GM19324 (cell line): ENCODE measurements around the gene SLC6A1.
"Not testable (repeated sequence)": the region's sequence is repeated elsewhere in the genome, so short reads cannot be mapped to it uniquely, and the experiment has no call there.

Experiments
- ATAC-seq: cut with Tn5 transposase; IDR thresholded peaks from one replicate; pipeline ENCODE4 v1.9.1; 2021; ENCODE audit warnings: mild to moderate bottlenecking, moderate library complexity; ENCODE audit not compliant: unreplicated experiment, low FRiP score

Gene SLC6A1

GRCh38 chr3:11055496-11055895 is 62.9 kb downstream of the SLC6A1 start:
- no peak for ATAC-seq

GRCh38 chr3:11056531-11057050 is 64.0 kb downstream of the SLC6A1 start:
- ATAC-seq = no peak

GRCh38 chr3:11057655-11058054 is 65.1 kb downstream of the SLC6A1 start:
- ATAC-seq = no peak

GRCh38 chr3:11059090-11059798 is 66.7 kb downstream of the SLC6A1 start:
- no peak for ATAC-seq

DNA sequence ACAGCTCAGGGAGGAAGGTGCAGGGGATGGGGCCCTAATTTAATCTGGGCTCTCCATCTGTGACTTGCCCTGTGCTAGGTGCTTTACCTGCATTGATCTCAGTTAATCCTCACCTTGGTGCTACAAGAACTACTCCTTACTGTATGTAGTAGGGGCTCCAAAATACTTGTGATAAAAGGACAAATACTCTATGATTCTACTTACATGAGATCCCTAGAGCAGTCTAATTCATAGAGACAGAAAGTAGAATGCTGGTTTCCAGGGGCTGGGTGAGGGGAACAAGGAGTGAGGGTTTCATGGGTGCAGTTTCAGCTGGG is 67.2 kb downstream of the SLC6A1 start:
- ATAC-seq = no peak

DNA sequence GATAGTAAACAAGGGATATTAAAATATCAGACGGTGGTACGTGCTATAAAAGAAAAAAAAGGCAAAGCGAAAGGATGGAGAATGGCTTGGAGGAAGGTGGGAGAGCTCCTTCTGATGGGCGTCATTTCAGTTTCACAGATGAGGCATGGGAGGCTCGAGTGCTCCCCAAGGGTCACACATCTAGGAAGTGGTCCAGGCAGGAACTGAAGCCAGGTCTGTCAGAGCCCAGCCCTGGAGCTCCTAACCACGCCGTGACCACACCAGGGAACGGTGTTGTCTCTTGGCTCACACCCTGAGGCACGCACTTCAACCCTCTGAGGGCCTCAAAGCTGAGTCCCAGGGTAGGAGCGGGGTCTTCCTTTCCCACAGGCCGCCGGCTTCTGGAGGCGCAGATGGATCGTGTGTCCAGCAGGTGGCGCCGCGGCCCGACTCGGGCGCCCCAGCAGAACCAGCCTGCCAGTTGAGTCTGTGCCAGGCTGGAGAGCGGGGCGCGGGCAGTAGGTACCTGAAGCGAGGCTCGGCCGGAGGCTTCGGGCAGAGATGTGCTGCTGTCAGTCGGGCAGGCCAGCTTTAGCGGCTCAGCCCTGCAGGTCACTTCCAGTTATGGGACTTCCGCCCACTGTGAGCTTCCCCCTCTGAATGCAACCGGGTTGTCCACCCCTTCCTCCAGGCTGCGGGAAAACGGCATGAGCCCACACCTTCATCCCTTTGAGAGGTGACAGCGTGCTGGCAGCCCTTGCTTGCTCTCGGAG is 68.1 kb downstream of the SLC6A1 start:
- ATAC-seq = no peak

DNA sequence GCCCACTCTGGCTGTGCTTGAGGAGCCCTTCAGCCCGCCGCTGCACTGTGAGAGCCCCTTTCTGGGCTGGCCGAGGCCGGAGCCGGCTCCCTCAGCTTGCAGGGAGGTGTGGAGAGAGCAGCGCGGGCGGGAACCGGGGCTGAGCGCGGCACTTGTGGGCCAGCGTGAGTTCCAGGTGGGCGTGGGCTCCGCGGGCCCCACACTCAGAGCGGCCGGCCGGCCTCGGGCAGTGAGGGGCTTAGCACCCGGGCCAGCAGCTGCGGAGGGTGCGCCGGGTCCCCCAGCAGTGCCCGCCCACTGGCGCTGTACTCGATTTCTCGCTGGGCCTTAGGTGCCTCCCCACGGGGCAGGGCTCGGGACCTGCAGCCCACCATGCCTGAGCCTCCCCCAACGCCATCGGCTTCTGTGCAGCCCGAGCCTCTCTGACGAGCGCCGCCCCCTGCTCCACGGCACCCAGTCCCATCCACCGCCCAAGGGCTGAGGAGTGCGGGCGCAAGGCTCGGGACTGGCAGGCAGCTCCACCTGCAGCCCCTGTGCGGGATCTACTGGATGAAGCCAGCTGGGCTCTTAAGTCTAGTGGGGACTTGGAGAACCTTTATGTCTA is 68.8 kb downstream of the SLC6A1 start:
- not testable (repeated sequence) for ATAC-seq

DNA sequence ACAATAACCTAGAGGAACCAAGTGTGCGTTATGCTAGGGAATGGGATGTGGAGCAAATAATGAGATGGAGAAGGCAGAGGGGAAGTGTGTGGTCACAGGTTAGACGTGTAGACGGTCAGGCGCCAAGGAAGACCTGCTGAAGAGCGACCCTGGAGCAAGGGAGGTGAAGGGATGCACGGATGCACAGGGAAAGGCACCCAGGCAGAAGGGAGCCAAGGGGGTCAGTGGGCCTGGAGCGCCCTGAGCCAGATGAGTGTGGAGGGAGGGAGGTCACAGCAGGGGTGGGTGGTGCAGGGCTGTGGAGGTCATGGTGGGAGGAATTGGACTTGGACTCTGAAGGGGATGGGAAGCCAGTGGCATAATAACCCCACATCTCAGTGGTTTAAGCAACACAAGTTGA is 70.2 kb downstream of the SLC6A1 start:
- ATAC-seq = no peak

- ATAC-seq = no peak
Measured at GRCh38 chr3:11071096-11071755, 78.7 kb downstream of the SLC6A1 start.

- ATAC-seq = no peak
Measured at GRCh38 chr3:11072631-11073030, 80.1 kb downstream of the SLC6A1 start.

DNA sequence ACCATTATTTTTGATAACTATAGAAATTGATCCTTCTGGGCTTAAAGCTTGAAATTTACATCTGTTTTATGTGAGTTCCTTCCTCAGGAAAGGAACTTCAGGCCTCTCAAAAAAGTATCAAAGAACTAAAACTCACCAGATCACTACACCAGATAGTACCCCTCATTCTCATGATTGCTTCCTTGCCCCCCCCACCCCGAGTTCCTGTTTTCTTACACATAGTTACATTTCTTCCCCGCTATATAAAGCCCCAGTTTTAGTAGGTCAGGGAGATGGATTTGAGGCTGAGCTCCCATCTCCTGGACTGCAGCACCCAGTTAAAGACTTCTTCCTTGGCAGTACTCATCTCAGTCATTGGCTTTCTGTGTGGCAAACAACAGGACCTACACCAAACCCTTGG is 81.5 kb downstream of the SLC6A1 start:
- ATAC-seq = no peak

DNA sequence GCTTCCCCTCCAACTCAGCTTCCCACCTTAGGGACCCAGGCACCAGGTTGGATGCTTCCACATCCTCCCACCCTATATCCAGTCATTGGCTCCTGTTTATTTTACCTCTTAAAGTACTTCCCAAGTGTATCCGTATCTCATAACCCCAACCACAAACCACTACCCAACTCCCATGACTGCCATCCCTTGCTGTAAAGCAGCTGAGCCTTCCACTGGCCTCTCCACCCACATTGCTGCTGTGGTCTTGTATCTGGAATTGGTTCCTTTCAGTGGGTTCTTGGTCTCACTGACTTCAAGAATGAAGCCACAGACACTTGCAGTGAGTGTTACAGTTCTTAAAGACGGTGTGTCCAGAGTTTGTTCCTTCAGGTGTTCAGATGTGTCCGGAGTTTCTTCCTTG is 81.9 kb downstream of the SLC6A1 start:
- no peak for ATAC-seq

DNA sequence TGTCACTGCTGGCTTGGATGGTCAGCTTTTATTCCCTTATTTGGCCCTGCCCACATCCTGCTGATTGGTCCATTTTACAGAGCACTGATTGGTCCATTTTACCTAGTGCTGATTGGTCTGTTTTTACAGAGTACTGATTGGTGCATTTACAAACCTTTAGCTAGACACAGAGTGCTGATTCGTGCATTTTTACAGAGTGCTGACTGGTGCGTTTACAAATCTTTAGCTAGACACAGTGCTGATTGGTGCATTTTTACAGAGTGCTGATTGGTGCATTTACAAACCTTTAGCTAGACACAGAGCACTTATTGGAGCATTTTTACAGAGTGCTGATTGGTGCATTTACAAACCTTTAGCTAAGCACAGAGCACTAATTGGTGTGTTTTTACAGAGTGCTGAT is 82.6 kb downstream of the SLC6A1 start:
- ATAC-seq = not testable (repeated sequence)

DNA sequence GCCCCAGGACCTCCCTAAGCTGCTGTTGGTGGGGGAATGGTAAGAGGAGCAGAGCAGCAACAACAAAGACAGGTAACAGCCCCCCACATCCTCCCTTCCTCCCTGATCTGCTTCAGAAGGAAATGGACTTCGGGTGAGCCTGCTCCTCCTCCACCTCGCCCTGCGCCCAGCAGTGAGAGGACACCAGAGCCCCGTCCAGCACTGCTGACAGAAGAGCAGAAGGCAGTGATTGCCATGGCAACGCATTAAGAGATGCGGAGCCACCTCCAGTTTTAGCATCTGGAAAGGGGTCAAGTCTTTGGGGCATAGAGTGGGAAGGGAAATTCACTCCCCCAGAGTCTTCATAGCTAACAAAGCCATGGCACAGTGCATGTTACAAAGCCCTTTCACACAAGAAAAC is 84.2 kb downstream of the SLC6A1 start:
- no peak for ATAC-seq

- ATAC-seq = no peak
Measured at GRCh38 chr3:11077466-11077865, 84.9 kb downstream of the SLC6A1 start.

DNA sequence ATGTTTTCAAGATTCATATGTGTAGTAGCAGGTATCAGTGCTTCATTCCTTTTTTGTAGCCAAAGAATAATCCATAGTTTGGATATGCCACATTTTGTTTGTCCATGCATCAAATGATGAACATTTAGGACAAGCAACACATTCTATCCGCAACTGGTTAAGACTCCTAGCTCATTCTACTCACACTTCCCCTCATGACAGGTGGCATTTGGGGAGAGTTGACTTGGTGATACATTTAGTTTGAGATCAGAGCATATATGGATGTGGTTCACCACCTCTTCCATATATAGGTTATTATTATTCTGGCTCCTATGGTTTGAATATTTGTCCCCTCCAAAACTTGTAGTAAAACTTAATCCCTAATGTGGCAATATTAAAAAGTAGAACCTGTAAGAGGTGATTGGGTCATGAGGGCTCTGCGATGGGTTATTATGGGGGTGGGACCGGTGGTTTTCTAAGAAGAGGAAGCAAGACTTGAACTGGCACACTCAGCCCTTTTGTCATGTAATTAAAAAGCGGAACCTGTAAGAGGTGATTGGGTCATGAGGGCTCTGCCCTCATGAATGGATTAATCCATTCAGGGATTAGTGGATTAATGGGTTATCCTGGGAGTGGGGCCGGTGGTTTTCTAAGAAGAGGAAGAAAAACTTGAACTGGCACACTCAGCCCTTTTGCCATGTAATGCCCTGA is 86.4 kb downstream of the SLC6A1 start:
- ATAC-seq = no peak

GRCh38 chr3:11080492-11080891 is 87.9 kb downstream of the SLC6A1 start:
- no peak for ATAC-seq

DNA sequence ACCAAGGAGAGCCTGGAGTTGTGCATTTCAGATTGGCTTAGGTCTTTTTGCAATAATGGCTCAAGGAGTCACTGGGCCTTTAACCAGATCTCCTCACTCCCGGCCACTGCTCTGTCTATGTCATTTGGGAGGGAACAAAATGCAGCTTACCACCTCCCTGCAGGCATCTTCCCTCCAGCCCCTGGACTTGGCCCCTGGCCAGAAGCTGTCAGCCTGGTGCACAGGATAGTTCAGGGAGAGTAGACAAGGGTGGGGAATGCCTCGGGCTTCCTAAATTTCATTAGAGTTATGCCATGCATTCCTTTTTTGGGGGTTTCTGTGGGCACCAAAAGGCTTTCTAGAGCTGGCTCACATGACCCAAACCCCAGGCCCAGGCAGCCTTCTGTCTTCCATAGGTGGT is 91.5 kb downstream of the SLC6A1 start:
- no peak for ATAC-seq

DNA sequence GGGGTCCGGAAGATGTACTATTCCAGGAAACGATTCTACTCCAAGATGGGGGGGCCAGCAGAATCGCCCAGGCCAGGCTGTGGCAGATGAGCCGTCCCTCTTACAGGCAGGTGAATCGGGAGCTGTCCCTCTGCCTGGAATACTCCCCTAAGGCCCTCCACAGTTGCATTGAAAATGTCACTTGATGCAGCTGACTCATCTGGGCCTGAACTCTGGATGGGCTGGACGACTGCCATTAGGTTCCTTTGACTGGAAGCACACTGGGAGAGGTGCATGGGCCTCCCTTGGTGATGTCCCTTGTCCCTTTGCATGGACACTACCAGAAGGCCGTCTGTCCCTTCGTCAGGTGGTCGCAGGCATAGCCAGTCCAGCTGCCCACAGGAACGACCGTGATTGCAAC is 92.1 kb downstream of the SLC6A1 start:
- ATAC-seq = no peak

- no peak for ATAC-seq
Measured at GRCh38 chr3:11085093-11085840, 92.7 kb downstream of the SLC6A1 start.
